GM12891 (cell line): ENCODE data around the gene SLC9A8.

Source experiments
- PAX5 ChIP-seq: IDR thresholded peaks from 2 replicates; pipeline ENCODE4 v1.6.1; 2011; ENCODE audit warnings: low read length, moderate library complexity, mild to moderate bottlenecking; ENCODE audit not compliant: insufficient read depth, severe bottlenecking
- POLR2A ChIP-seq: IDR thresholded peaks from 2 replicates; pipeline ENCODE4 v1.6.1; 2011; ENCODE audit warnings: low read depth, low read length, control low read depth
- POLR2AphosphoS5 ChIP-seq: IDR thresholded peaks from 2 replicates; pipeline ENCODE4 v1.6.1; 2011; ENCODE audit warnings: low read depth, low read length, control low read depth
- SPI1 ChIP-seq: IDR thresholded peaks from 2 replicates; pipeline ENCODE4 v1.6.1; 2011; ENCODE audit warnings: low read depth, low read length, control low read depth
- TAF1 ChIP-seq: IDR thresholded peaks from 2 replicates; pipeline ENCODE4 v1.6.1; 2011; ENCODE audit warnings: low read depth, low read length, control low read depth

DNA sequence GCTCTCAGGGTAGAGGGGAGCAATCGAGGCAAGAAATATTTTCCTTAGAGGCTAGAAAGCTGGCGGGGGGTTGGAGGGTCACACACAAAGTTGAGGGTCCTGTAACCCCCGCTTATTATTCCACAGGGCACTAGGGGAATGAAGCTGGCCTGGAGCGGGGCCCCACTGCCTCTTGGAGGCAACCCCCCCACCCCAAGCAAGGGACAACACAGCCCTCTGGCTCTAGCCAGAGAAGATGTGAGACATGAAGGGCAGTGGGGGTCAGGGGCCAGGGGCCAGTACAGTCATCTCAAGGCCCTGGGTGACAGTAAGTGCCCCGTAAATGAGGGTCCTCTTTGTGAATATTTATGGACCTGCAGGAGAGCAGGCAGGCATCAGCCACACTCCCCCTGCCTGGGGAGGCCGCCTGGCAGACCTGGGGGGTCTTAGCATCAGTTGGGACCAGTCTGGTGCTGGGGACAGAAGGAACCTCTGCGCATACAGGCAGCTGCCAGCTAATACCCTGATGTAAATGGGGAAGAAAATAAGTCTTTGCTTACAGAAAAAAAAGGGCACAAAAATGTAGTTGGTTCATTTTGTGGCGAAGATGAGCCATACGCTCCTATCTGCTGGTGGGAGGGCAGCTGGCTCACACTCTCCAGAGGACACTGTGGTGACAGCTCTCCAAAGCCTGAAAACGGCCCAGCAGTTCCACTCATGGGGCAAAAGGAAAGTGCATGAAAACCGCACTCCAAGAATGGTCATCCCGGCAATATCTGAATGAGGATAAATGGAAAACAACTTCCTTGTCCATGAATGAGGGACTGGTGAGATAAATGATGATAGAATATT, 80.8 kb downstream of the SLC9A8 start:
- TF ChIP-seq POLR2AphosphoS5 (no peak), POLR2A (no peak), TAF1 (no peak), PAX5 (no peak), SPI1 (no peak)
